ENCODE measurements around the gene UFSP2. TPM values are rescaled to one million over a fixed set of nuclear protein-coding genes. Genes with fewer than 3 reads are reported as not detected.

UFSP2 gene
- total and polyA plus RNA-seq, 11 donors = 17.7 to 52.4 (median 35.0) TPM

GRCh38 chr4:185352741-185353140 is 73.0 kb downstream of the UFSP2 start:
- Histone ChIP-seq H3K9me3 (no peaks in the 10 kb centered on the region), H3K4me1 (no peaks in the 10 kb centered on the region), H3K27ac (no peak overlapping the region), H3K4me3 (no peak overlapping the region), H3K27me3 (no peaks in the 10 kb centered on the region), H3K36me3 (peaks cover 0 to 68% (median 22%) of the 10 kb centered on the region in 9 donors)
- DNase-seq = no peak
- ATAC-seq = no peak
- no peak for TF ChIP-seq POLR2A (IDR thresholded peaks at IDR 0.05)
- no peak for TF ChIP-seq CTCF (IDR thresholded peaks at IDR 0.05)
- WGBS, 4 donors = 99 to 100% (median 100%) methylated on average over 2 of the region's 2 CpGs
- intact Hi-C loops (cut with DNase I) = no loop called here

- H3K4me1 ChIP-seq = no peaks in the 10 kb centered on the region
- TF ChIP-seq POLR2A (IDR thresholded peaks at IDR 0.05) = no peak
- no peak for TF ChIP-seq CTCF (IDR thresholded peaks at IDR 0.05)
- no peaks in the 10 kb centered on the region for H3K27me3 ChIP-seq
- H3K4me3 ChIP-seq = no peak overlapping the region
- 93 to 97% (median 95%) methylated on average over 7 of the region's 7 CpGs for WGBS, 4 donors
- H3K36me3 ChIP-seq = peaks cover 0 to 69% (median 24%) of the 10 kb centered on the region in 9 donors
- DNase-seq (no peak), ATAC-seq (no peak)
- H3K9me3 ChIP-seq = no peaks in the 10 kb centered on the region
- intact Hi-C loops (cut with DNase I) = no loop called here
- H3K27ac ChIP-seq = no peak overlapping the region
Observed at GRCh38 chr4:185352202-185352601, 73.6 kb downstream of the UFSP2 start.

- Histone ChIP-seq H3K4me1 (no peaks in the 10 kb centered on the region), H3K36me3 (peaks cover 0 to 74% (median 29%) of the 10 kb centered on the region in 9 donors), H3K9me3 (no peaks in the 10 kb centered on the region), H3K27me3 (no peaks in the 10 kb centered on the region), H3K4me3 (no peak overlapping the region), H3K27ac (no peak overlapping the region)
- TF ChIP-seq CTCF (IDR thresholded peaks at IDR 0.05) (no peak), POLR2A (IDR thresholded peaks at IDR 0.05) (no peak)
- WGBS, 4 donors = 91 to 96% (median 94%) methylated on average over 13 of the region's 13 CpGs
- no peak for ATAC-seq
- intact Hi-C loops (cut with DNase I) = no loop called here
- DNase-seq = no peak
Observed at GRCh38 chr4:185351691-185352090, 74.1 kb downstream of the UFSP2 start.

Other genes starting within 250 kb of the UFSP2 start
- 10 to 100 TPM in 8 of 9 donors, 1 to 10 TPM in 1; 9.7 to 22.7 (median 14.5) TPM for gene CFAP97, start 222.0 kb downstream of the UFSP2 start, total RNA-seq
- gene CFAP97, start 222.0 kb downstream of the UFSP2 start, polyA plus RNA-seq = 1 to 10 TPM; 2.0 to 7.5 TPM
- 10 to 100 TPM in 5 of 9 donors, 1 to 10 TPM in 4; 7.5 to 12.4 (median 10.7) TPM for gene SNX25, start 216.4 kb downstream of the UFSP2 start, total RNA-seq
- 10 to 100 TPM in 1 of 2 donors, 1 to 10 TPM in 1; 3.1 to 10.1 TPM for gene SNX25, start 216.4 kb downstream of the UFSP2 start, polyA plus RNA-seq
- gene LRP2BP, start 30.0 kb downstream of the UFSP2 start, total RNA-seq = 1 to 10 TPM in 8 of 9 donors, under 1 TPM in 1; 0.80 to 3.5 (median 1.3) TPM
- 1 to 10 TPM in 1 of 2 donors, under 1 TPM in 1; 0.62 to 1.2 TPM for gene LRP2BP, start 30.0 kb downstream of the UFSP2 start, polyA plus RNA-seq
- 10 to 100 TPM in 7 of 9 donors, 1 to 10 TPM in 2; 8.4 to 21.3 (median 12.2) TPM for gene ANKRD37, start 29.1 kb downstream of the UFSP2 start, total RNA-seq
- gene ANKRD37, start 29.1 kb downstream of the UFSP2 start, polyA plus RNA-seq = 10 to 100 TPM; 11.8 to 30.6 TPM
- gene CCDC110, start 45.8 kb upstream of the UFSP2 start, total RNA-seq = 1 to 10 TPM in 5 of 9 donors, under 1 TPM in 4; 0.62 to 2.6 (median 1.1) TPM
- gene CCDC110, start 45.8 kb upstream of the UFSP2 start, polyA plus RNA-seq = under 1 TPM; 0.19 to 0.55 TPM
- 1,000 to 10,000 TPM in 1 of 9 donors, 100 to 1,000 TPM in 8; 111 to 1,156 (median 246) TPM for gene PDLIM3, start 109.5 kb upstream of the UFSP2 start, total RNA-seq
- 100 to 1,000 TPM; 187 to 367 TPM for gene PDLIM3, start 109.5 kb upstream of the UFSP2 start, polyA plus RNA-seq

Measured in heart left ventricle (tissue), 16 donors.